HepG2 (cell line): ENCODE data around the gene ZSCAN1. TPM values are rescaled to one million over a fixed set of nuclear protein-coding genes. Genes with fewer than 3 reads are reported as not detected.

Source experiments
- ATAC-seq: fragments of 200-7000 bp; cut with Tn5 transposase; 3 replicates; pipeline ENCODE4 v1.9.1; 2020; ENCODE audit warnings: mild to moderate bottlenecking, moderate library complexity
- Bru-seq: library from RNA; stranded (reverse); fragments of 400-500 nt; gene quantifications from one replicate; lab custom pipeline; 2021; lab: Mats Ljungman, UMichigan
- BruChase-seq, 2 experiments: library from RNA; stranded (reverse); fragments of 400-500 nt; gene quantifications; one replicate each; lab custom pipeline; 2021; lab: Mats Ljungman, UMichigan
- BruUV-seq: library from RNA; stranded (reverse); fragments of 400-500 nt; replicated peaks from 2 replicates; lab custom pipeline; 2021; lab: Mats Ljungman, UMichigan
- CTCF ChIA-PET: fragments of 300-600 bp; formaldehyde crosslinking; extraction: SDS; loops from one replicate; lab custom pipeline; 2021; ENCODE audit warnings: low total read pairs, inconsistent platforms, low intra/inter-chr PET ratio; lab: Yijun Ruan, JAX
- POLR2A ChIA-PET: fragments of 350-600 bp; sonication (Branson Sonifier 250); formaldehyde crosslinking; loops from one replicate; lab custom pipeline; 2020; ENCODE audit warnings: antibody characterized with exemption, inconsistent platforms; lab: Yijun Ruan, JAX
- DNase-seq: peaks from one replicate; pipeline ENCODE4 v3.0.0-alpha.2; 2015; ENCODE audit warnings: low spot score
- FAIRE-seq: peaks from 3 replicates; lab custom pipeline; 2011; peaks lifted over from hg19 to GRCh38; lab: Jason Lieb, UNC
- H2AFZ ChIP-seq: one replicate; pipeline ENCODE4 v1.6.1; 2011; ENCODE audit warnings: low read length, inconsistent platforms
- H3K27ac ChIP-seq: fragments of 300-600 bp; 3 replicates; pipeline ENCODE4 v1.8.0; 2011; ENCODE audit warnings: mixed run types, mild to moderate bottlenecking, mixed read lengths, low read length, inconsistent platforms; ENCODE audit not compliant: insufficient read depth; ENCODE audit errors: extremely low read length
- H3K27me3 ChIP-seq, 2 experiments: fragments of 200-600 bp in 1 of 2; 2 replicates in 1 of 2; 3 replicates in 1 of 2; pipeline versions ENCODE4 v1.6.0 to v1.8.0; 2011; ENCODE audit warnings: low read length in 2 of 2, mild to moderate bottlenecking in 2 of 2, moderate library complexity in 2 of 2, inconsistent platforms in 1 of 2; ENCODE audit not compliant: insufficient read depth in 2 of 2, control insufficient read depth in 1 of 2
- H3K36me3 ChIP-seq, 2 experiments: fragments of 200-600 bp in 1 of 2; replicated peaks in 1 of 2; 2 replicates in 1 of 2; 3 replicates in 1 of 2; pipeline versions ENCODE4 v1.5.1 to v1.8.0; 2011; ENCODE audit warnings: low read length in 2 of 2, inconsistent platforms in 1 of 2; ENCODE audit not compliant: insufficient read depth in 2 of 2, control insufficient read depth in 1 of 2
- H3K4me1 ChIP-seq: 2 replicates; pipeline ENCODE4 v1.5.1; 2012; ENCODE audit warnings: low read length, inconsistent platforms; ENCODE audit not compliant: insufficient read depth
- H3K4me2 ChIP-seq: 2 replicates; pipeline ENCODE4 v1.6.0; 2011; ENCODE audit warnings: low read depth, low read length, inconsistent platforms
- H3K4me3 ChIP-seq, 3 experiments: fragments of 200-600 bp in 1 of 3; sonication (generic), shearing (Covaris generic) in 1 of 3; replicated peaks in 1 of 3; 2 replicates each; pipeline ENCODE4 v1.5.1; 2011 to 2016; ENCODE audit warnings: low read length in 3 of 3, inconsistent platforms in 2 of 3, low read depth in 2 of 3, mild to moderate bottlenecking in 2 of 3, control low read depth in 1 of 3, mixed read lengths in 1 of 3; ENCODE audit not compliant: insufficient read depth in 1 of 3
- H3K79me2 ChIP-seq: one replicate; pipeline ENCODE4 v1.6.1; 2011; ENCODE audit warnings: low read length, inconsistent platforms; ENCODE audit not compliant: insufficient read depth
- H3K9ac ChIP-seq: 2 replicates; pipeline ENCODE4 v1.6.0; 2011; ENCODE audit warnings: mild to moderate bottlenecking, low read depth, low read length, inconsistent platforms; ENCODE audit not compliant: insufficient read depth
- H3K9me3 ChIP-seq: 2 replicates; pipeline ENCODE4 v1.5.1; 2012; ENCODE audit warnings: mild to moderate bottlenecking, low read length
- H4K20me1 ChIP-seq: 2 replicates; pipeline ENCODE4 v1.6.0; 2011; ENCODE audit warnings: inconsistent platforms, mild to moderate bottlenecking, low read length, moderate library complexity; ENCODE audit not compliant: insufficient read depth
- ATF7 ChIP-seq, 2 experiments: fragments of 450-650 bp in 1 of 2; sonication (generic) in 1 of 2; formaldehyde crosslinking in 1 of 2; IDR thresholded peaks; 2 replicates each; pipeline versions ENCODE4 v1.4.0 to v1.6.1; 2016 to 2020; ENCODE audit warnings: antibody characterized with exemption in 1 of 2, mild to moderate bottlenecking in 1 of 2, missing genetic modification reagents in 1 of 2
- BORCS8-MEF2B ChIP-seq: sonication (generic); formaldehyde crosslinking; IDR thresholded peaks from 2 replicates; pipeline ENCODE4 v1.8.0; 2022; ENCODE audit warnings: mild to moderate bottlenecking, missing genetic modification reagents
- HCFC1 ChIP-seq: fragments of 150-350 bp; IDR thresholded peaks from 2 replicates; pipeline ENCODE4 v1.6.1; 2014; ENCODE audit warnings: low read depth, low read length
- KLF15 ChIP-seq: sonication (generic); formaldehyde crosslinking; IDR thresholded peaks from 2 replicates; pipeline ENCODE4 v1.8.1; 2023; ENCODE audit warnings: borderline replicate concordance, mild to moderate bottlenecking, inconsistent platforms, missing genetic modification reagents, mixed read lengths
- MED13 ChIP-seq: sonication (generic); formaldehyde crosslinking; IDR thresholded peaks from 2 replicates; pipeline ENCODE4 v1.5.0; 2020; ENCODE audit warnings: missing genetic modification reagents
- NBN ChIP-seq: fragments of 450-650 bp; conservative IDR thresholded peaks from 2 replicates; pipeline ENCODE4 v1.6.1; 2017
- ZNF556 ChIP-seq: sonication (generic); formaldehyde crosslinking; IDR thresholded peaks from 2 replicates; pipeline ENCODE4 v1.4.0; 2020; ENCODE audit warnings: mild to moderate bottlenecking, missing genetic modification reagents, borderline replicate concordance
- WGBS: methylation state at CpG from one replicate; pipeline ENCODE4 v1.1.6; 2017; ENCODE audit warnings: low lambda C conversion rate; 5-methylcytosine and 5-hydroxymethylcytosine counted together
- in situ Hi-C: cut with HindIII; loops from 2 replicates; pipeline ENCODE4 v1.10.0; 2017; ENCODE audit warnings: low pct_unique_long_range_greater_than_20kb; ENCODE audit not compliant: extremely low pct_ligation_motif_present
- intact Hi-C: fragments of 100-400 bp; cut with micrococcal nuclease; formaldehyde crosslinking; loops from one replicate; pipeline ENCODE4 v1.10.0; 2022; ENCODE audit not compliant: unreplicated experiment
- long read RNA-seq, 2 experiments: library from RNA in 1 of 2; library from polyadenylated mRNA in 1 of 2; stranded (forward) in 1 of 2; unstranded in 1 of 2; transcript quantifications; one replicate each; pipeline ENCODE4 v2.0.0, GENCODE V29; 2019 to 2022
- polyA minus RNA-seq, 3 experiments: library from RNA; depleted of rRNA, polyadenylated mRNA; stranded (reverse); fragments of >200 nt; gene quantifications; 2 replicates each; pipeline ENCODE4 v1.2.3, GENCODE V29; 2011; ENCODE audit warnings: low replicate concordance in 1 of 3
- polyA plus RNA-seq, 8 experiments: library from polyadenylated mRNA; depleted of rRNA in 3 of 8; stranded (reverse) in 7 of 8; unstranded in 1 of 8; fragments of >200 nt; fragmentation: Illumina TruSeq in 4 of 8; extraction: Trizol in 4 of 8; gene quantifications; 2 replicates each; pipeline versions ENCODE4 v1.2.1 to v1.2.3, GENCODE V29; 2011 to 2016; ENCODE audit warnings: low read depth in 4 of 8, missing spikeins in 1 of 8, mixed read lengths in 1 of 8; ENCODE audit not compliant: insufficient read depth in 1 of 8
- total RNA-seq, 5 experiments: library from RNA; depleted of rRNA; stranded (reverse); fragments of >200 nt; fragmentation: Illumina TruSeq; extraction: Trizol; gene quantifications; 2 replicates each; pipeline ENCODE4 v1.2.3, GENCODE V29; 2016; ENCODE audit warnings: low read depth in 1 of 5
- TF ChIP-seq, protein P1 (sequence below): sonication (generic); formaldehyde crosslinking; IDR thresholded peaks from 2 replicates; pipeline ENCODE4 v1.5.0; 2020; ENCODE audit warnings: missing genetic modification reagents
- TF ChIP-seq, protein P2 (sequence below): IDR thresholded peaks from 2 replicates; pipeline ENCODE4 v1.6.1; 2016; ENCODE audit warnings: low read depth, missing genetic modification reagents, missing compliant biosample characterization
- TF ChIP-seq, protein P3 (sequence below): sonication (generic); formaldehyde crosslinking; IDR thresholded peaks from 2 replicates; pipeline ENCODE4 v1.8.1; 2023; ENCODE audit warnings: mild to moderate bottlenecking, missing genetic modification reagents

Gene ZSCAN1, protein sequence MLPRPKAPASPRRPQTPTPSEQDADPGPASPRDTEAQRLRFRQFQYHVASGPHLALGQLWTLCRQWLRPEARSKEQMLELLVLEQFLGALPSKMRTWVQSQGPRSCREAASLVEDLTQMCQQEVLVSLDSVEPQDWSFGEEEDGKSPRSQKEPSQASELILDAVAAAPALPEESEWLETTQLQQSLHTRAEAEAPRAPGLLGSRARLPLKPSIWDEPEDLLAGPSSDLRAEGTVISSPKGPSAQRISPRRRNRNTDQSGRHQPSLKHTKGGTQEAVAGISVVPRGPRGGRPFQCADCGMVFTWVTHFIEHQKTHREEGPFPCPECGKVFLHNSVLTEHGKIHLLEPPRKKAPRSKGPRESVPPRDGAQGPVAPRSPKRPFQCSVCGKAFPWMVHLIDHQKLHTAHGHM
- not detected in 2 replicates for total RNA-seq (2016; rRNA removed; fragmentation: Illumina TruSeq; extraction: Trizol)
- not detected in 2 replicates for total RNA-seq (2016; cell fraction: cytosol; rRNA removed; fragmentation: Illumina TruSeq; extraction: Trizol; ENCODE audit: low read depth)
- total RNA-seq (2016; cell fraction: insoluble cytoplasmic fraction; rRNA removed; fragmentation: Illumina TruSeq; extraction: Trizol) = not detected in 2 replicates
- not detected in 2 replicates for total RNA-seq (2016; cell fraction: membrane; rRNA removed; fragmentation: Illumina TruSeq; extraction: Trizol)
- total RNA-seq (2016; cell fraction: nucleus; rRNA removed; fragmentation: Illumina TruSeq; extraction: Trizol) = not detected in 2 replicates
- polyA plus RNA-seq (2011; rRNA removed) = not detected in 2 replicates
- not detected in 2 replicates for polyA plus RNA-seq (2011; cell fraction: cytosol; rRNA removed)
- not detected in 2 replicates for polyA plus RNA-seq (2011; cell fraction: nucleus; rRNA removed)
- polyA plus RNA-seq (2012) = not detected in 2 replicates
- polyA plus RNA-seq (2016; cell fraction: cytosol; fragmentation: Illumina TruSeq; extraction: Trizol; ENCODE audit: low read depth) = not detected in 2 replicates
- not detected in 2 replicates for polyA plus RNA-seq (2016; cell fraction: insoluble cytoplasmic fraction; fragmentation: Illumina TruSeq; extraction: Trizol; ENCODE audit: low read depth)
- polyA plus RNA-seq (2016; cell fraction: membrane; fragmentation: Illumina TruSeq; extraction: Trizol; ENCODE audit: low read depth) = not detected in 2 replicates
- polyA plus RNA-seq (2016; cell fraction: nucleus; fragmentation: Illumina TruSeq; extraction: Trizol; ENCODE audit: insufficient read depth, low read depth) = not detected in 2 replicates
- polyA minus RNA-seq (2011; rRNA and poly(A)+ RNA removed; ENCODE audit: low replicate concordance) = not detected in 2 replicates
- polyA minus RNA-seq (2011; cell fraction: cytosol; rRNA and poly(A)+ RNA removed) = not detected in 2 replicates
- not detected in 2 replicates for polyA minus RNA-seq (2011; cell fraction: nucleus; rRNA and poly(A)+ RNA removed)
- not detected for Bru-seq, nascent RNA
- not detected for BruChase-seq, experiment 1, labeled RNA remaining after a 6-hour chase
- BruChase-seq, experiment 2, labeled RNA remaining after a 2-hour chase = not detected
- long read RNA-seq, experiment 1 = 0 reads
- long read RNA-seq, experiment 2 = 0 reads

DNA sequence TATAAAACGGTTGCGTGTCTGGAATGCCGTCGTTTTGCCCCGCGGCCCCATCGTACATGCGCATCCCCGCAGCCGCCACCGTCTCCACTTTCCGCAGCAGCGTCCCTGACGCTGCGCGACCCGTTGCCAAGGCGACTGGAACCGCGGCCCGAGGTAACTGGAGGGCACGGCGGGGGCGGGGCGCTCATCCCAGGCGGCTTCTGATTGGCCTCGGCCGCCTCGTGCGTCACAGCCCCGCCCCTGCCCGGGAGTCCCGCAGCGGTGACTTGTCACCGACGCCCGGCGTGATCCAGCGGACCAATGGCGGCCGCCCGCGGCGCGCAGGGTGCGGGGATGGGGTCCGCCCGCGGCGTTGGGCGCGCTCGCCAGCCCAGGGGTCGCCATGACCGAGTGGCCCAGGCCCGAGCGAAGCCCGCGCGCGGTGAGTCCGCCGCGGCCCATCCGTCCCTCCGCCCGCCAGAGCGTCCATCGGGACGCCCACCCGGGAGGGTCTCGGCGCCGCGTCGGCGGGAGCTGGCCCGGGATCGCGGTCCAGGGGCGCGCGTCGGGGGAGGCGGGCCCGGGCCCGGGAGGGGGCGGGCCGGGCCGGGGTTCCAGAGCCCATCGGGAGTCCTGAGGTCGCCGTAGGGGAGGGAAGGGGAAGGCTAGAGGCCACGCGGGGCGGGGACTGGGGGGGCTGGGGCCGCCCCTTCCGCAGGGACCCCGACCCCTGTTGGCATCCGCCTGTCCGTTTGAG lies at the start of gene ZSCAN1:
Gene ZSCAN1 (plus strand): TSS at position 285 of the 736 bp plus-strand sequence. CDS start 3,812 bp downstream, outside the sequence.
- intact Hi-C loops = no loop called here
- BruUV-seq = no TSS peak
- POLR2A ChIA-PET = no interaction called here
- no peak for ATAC-seq
- CTCF ChIA-PET = no interaction called here
- WGBS = 81% methylated on average over 52 of the region's 101 CpGs
- H3K4me2 ChIP-seq = no peak within 1 kb of the TSS
- H3K4me3 ChIP-seq = no peak within 1 kb of the TSS
- H3K27ac ChIP-seq = no peak within 1 kb of the TSS
- no peaks in the 10 kb centered on the region for H4K20me1 ChIP-seq
- in situ Hi-C loops = no loop called here
- H3K9me3 ChIP-seq = peaks cover 24% of the 10 kb centered on the region
- H3K4me1 ChIP-seq = peaks cover 7% of the 10 kb centered on the region; the same call in 1 of the 2 replicates
- no peak for DNase-seq
- H2AFZ ChIP-seq = no peak within 1 kb of the TSS
- H3K36me3 ChIP-seq = no peaks in the 10 kb centered on the region
- FAIRE-seq = no peak
- no peak within 1 kb of the TSS for H3K9ac ChIP-seq
- H3K27me3 ChIP-seq = no peaks in the 10 kb centered on the region
- H3K79me2 ChIP-seq = no peaks in the 10 kb centered on the region
- no peak for TF ChIP-seq MED13 (CRISPR knock-in tag)
- no peak for TF ChIP-seq BORCS8-MEF2B (CRISPR knock-in tag)
- TF ChIP-seq, protein P1, sequence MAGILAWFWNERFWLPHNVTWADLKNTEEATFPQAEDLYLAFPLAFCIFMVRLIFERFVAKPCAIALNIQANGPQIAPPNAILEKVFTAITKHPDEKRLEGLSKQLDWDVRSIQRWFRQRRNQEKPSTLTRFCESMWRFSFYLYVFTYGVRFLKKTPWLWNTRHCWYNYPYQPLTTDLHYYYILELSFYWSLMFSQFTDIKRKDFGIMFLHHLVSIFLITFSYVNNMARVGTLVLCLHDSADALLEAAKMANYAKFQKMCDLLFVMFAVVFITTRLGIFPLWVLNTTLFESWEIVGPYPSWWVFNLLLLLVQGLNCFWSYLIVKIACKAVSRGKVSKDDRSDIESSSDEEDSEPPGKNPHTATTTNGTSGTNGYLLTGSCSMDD (CRISPR knock-in tag) = no peak
- TF ChIP-seq, protein P2, sequence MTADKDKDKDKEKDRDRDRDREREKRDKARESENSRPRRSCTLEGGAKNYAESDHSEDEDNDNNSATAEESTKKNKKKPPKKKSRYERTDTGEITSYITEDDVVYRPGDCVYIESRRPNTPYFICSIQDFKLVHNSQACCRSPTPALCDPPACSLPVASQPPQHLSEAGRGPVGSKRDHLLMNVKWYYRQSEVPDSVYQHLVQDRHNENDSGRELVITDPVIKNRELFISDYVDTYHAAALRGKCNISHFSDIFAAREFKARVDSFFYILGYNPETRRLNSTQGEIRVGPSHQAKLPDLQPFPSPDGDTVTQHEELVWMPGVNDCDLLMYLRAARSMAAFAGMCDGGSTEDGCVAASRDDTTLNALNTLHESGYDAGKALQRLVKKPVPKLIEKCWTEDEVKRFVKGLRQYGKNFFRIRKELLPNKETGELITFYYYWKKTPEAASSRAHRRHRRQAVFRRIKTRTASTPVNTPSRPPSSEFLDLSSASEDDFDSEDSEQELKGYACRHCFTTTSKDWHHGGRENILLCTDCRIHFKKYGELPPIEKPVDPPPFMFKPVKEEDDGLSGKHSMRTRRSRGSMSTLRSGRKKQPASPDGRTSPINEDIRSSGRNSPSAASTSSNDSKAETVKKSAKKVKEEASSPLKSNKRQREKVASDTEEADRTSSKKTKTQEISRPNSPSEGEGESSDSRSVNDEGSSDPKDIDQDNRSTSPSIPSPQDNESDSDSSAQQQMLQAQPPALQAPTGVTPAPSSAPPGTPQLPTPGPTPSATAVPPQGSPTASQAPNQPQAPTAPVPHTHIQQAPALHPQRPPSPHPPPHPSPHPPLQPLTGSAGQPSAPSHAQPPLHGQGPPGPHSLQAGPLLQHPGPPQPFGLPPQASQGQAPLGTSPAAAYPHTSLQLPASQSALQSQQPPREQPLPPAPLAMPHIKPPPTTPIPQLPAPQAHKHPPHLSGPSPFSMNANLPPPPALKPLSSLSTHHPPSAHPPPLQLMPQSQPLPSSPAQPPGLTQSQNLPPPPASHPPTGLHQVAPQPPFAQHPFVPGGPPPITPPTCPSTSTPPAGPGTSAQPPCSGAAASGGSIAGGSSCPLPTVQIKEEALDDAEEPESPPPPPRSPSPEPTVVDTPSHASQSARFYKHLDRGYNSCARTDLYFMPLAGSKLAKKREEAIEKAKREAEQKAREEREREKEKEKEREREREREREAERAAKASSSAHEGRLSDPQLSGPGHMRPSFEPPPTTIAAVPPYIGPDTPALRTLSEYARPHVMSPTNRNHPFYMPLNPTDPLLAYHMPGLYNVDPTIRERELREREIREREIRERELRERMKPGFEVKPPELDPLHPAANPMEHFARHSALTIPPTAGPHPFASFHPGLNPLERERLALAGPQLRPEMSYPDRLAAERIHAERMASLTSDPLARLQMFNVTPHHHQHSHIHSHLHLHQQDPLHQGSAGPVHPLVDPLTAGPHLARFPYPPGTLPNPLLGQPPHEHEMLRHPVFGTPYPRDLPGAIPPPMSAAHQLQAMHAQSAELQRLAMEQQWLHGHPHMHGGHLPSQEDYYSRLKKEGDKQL (CRISPR knock-in tag) = no peak
- TF ChIP-seq NBN = no peak
- TF ChIP-seq, protein P3, sequence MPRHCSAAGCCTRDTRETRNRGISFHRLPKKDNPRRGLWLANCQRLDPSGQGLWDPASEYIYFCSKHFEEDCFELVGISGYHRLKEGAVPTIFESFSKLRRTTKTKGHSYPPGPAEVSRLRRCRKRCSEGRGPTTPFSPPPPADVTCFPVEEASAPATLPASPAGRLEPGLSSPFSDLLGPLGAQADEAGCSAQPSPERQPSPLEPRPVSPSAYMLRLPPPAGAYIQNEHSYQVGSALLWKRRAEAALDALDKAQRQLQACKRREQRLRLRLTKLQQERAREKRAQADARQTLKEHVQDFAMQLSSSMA = no peak
- no peak for TF ChIP-seq HCFC1
- TF ChIP-seq KLF15 = no peak
- no peak for TF ChIP-seq ATF7 (IDR thresholded peaks at IDR 0.05)
- TF ChIP-seq ATF7 (CRISPR knock-in tag; IDR thresholded peaks at IDR 0.05) = no peak
- TF ChIP-seq ZNF556 (CRISPR knock-in tag) = no peak
